ENCODE measurements around the gene RNF208. TPM values are rescaled to one million over a fixed set of nuclear protein-coding genes. Genes with fewer than 3 reads are reported as not detected.

The RNF208 gene
- total RNA-seq, 4 donors from 2014 or later, result 2.8 to 7.5 (median 5.2) TPM

DNA sequence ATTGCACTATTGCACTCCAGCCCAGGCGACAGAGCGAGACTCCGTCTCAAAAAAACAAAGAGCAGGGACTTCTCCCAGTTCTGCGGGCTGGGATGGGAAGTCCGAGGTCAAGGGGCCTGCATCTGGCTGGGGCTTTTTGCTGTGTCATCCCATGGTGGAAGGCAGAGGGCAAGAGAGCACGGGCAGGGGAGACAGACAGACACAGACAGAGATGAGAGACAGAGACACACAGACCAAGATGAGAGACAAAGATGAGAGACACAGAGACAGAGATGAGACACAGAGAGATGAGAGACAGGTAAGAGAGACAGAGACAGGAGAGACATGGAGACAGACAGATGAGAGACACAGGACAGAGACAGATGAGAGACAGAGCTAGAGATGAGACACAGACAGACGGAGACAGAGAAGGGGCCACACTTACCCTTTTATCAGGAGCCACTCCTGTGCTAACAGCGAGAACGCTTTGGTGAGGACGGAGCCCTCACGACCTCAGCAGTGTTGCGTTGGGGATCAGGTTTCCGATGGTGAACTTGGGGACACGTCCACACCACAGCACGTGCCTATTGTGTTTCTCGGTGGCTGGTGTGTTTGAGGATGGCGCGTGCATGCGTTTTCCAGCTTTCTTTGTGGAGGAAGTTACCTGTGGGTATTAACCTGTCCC, 46.6 kb upstream of the RNF208 start:
- 81% methylated on average over 19 of the region's 19 CpGs for WGBS
- Histone ChIP-seq H3K27me3 (no peaks in the 10 kb centered on the region), H3K4me3 (no peak overlapping the region), H3K9me3 (no peaks in the 10 kb centered on the region), H3K4me1 (peaks cover 42% of the 10 kb centered on the region), H3K36me3 (peaks cover 60% of the 10 kb centered on the region), H3K27ac (peak overlapping the region; percentile 66)
- peak in 1 of 2 donors; percentile 63 for DNase-seq (ENCODE audit: low spot score in 2 of 2)
- TF ChIP-seq, protein P1, sequence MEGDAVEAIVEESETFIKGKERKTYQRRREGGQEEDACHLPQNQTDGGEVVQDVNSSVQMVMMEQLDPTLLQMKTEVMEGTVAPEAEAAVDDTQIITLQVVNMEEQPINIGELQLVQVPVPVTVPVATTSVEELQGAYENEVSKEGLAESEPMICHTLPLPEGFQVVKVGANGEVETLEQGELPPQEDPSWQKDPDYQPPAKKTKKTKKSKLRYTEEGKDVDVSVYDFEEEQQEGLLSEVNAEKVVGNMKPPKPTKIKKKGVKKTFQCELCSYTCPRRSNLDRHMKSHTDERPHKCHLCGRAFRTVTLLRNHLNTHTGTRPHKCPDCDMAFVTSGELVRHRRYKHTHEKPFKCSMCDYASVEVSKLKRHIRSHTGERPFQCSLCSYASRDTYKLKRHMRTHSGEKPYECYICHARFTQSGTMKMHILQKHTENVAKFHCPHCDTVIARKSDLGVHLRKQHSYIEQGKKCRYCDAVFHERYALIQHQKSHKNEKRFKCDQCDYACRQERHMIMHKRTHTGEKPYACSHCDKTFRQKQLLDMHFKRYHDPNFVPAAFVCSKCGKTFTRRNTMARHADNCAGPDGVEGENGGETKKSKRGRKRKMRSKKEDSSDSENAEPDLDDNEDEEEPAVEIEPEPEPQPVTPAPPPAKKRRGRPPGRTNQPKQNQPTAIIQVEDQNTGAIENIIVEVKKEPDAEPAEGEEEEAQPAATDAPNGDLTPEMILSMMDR (IDR thresholded peaks at IDR 0.05), result no peak
- TF ChIP-seq POLR2AphosphoS5 (IDR thresholded peaks at IDR 0.05) (no peak), POLR2A (IDR thresholded peaks at IDR 0.05) (no peak), EP300 (IDR thresholded peaks at IDR 0.05) (no peak)

DNA sequence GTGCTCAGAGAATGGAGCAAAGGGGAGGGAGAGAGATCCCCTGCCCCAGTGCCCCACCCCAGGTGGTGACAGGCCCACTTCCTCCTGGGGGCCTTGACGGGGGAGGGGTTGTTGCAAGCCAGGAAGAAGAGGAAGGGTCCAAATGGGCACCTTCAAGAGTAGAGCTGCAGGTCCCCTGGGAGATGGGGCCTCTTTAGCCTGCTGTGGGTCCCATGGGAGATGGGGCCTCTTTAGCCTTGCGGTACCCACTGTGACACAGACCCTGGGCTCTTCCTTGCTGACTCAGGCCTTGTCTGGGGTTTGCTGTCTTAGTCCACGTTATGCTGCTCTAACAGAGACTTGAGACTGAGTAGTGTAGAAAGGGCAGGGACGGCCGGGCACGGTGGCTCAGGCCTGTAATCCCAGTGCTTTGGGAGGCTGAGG, 45.9 kb upstream of the RNF208 start:
- Histone ChIP-seq H3K4me1 (peaks cover 41% of the 10 kb centered on the region), H3K9me3 (no peaks in the 10 kb centered on the region), H3K4me3 (no peak overlapping the region), H3K27ac (no peak overlapping the region), H3K27me3 (no peaks in the 10 kb centered on the region), H3K36me3 (peaks cover 62% of the 10 kb centered on the region)
- WGBS, result 92% methylated on average over 5 of the region's 6 CpGs
- DNase-seq (ENCODE audit: low spot score in 2 of 2), result no peak
- TF ChIP-seq, protein P1 (IDR thresholded peaks at IDR 0.05), result no peak
- TF ChIP-seq POLR2AphosphoS5 (IDR thresholded peaks at IDR 0.05), result no peak
- TF ChIP-seq EP300 (IDR thresholded peaks at IDR 0.05), result no peak
- no peak for TF ChIP-seq POLR2A (IDR thresholded peaks at IDR 0.05)

DNA sequence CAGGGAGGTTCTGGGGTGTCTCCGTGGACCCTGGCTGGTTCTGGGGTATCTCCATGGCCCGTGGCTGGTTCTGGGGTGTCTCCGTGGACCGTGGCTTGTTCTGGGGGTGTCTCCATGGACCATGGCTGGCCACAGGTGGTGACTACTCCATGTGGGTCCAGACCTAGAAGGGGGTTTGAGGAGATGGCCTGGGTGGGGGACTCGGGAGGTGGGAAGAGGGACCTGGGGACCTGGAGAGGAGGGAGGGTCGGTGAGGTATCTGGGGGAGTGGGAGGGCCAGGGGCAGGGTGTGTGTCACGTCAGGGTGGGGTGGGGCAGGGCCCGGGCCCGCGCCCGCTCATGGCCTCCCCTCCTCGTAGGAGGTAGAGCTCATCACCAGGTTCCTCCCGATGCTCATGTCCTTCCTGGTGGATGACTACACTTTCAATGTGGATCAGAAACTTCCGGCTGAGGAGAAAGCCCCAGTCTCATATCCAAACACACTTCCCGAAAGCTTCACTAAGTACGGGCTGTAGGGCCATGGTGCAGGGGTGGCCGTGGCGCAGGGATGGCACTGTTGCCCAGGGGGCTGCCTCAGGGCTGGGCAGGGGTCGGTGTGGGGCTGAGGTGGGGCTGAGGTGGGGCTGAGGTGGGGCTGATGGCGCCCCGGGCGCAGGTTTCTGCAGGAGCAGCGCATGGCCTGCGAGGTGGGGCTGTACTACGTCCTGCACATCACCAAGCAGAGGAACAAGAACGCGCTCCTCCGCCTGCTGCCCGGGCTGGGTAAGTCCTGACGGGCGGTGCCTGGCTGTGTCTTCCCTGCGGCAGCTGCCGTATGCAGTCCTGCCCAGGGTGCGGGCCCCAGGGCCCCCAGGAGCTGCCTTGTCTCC, 44.8 kb upstream of the RNF208 start:
- DNase-seq (ENCODE audit: low spot score in 2 of 2), result no peak
- WGBS, result 75% methylated on average over 17 of the region's 34 CpGs
- Histone ChIP-seq H3K27ac (no peak overlapping the region), H3K4me3 (no peak overlapping the region), H3K4me1 (peaks cover 33% of the 10 kb centered on the region), H3K36me3 (peaks cover 53% of the 10 kb centered on the region), H3K27me3 (no peaks in the 10 kb centered on the region), H3K9me3 (no peaks in the 10 kb centered on the region)
- TF ChIP-seq POLR2AphosphoS5 (IDR thresholded peaks at IDR 0.05) (no peak), EP300 (IDR thresholded peaks at IDR 0.05) (no peak), POLR2A (IDR thresholded peaks at IDR 0.05) (no peak)
- TF ChIP-seq, protein P1 (IDR thresholded peaks at IDR 0.05), result no peak

DNA sequence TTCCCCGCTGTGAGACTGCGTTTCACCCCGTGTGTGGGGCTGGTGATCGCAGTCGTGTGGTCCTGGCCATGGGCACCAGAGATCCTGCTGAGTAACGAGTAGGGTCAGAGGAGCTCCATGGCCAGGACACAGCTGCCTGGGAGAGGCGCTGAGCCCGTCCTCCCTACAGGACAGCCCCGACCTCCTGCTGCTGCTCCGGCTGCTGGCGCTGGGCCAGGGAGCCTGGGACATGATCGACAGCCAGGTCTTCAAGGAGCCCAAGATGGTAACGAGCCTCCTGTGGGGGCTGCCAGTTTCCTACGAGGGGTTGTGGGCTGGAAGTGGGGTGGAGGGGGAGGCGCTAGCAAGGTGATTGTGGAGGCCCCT, 44.1 kb upstream of the RNF208 start:
- TF ChIP-seq POLR2AphosphoS5 (IDR thresholded peaks at IDR 0.05), result no peak
- no peak for TF ChIP-seq POLR2A (IDR thresholded peaks at IDR 0.05)
- TF ChIP-seq, protein P1 (IDR thresholded peaks at IDR 0.05), result no peak
- TF ChIP-seq EP300 (IDR thresholded peaks at IDR 0.05), result no peak
- peaks cover 27% of the 10 kb centered on the region for H3K4me1 ChIP-seq
- peak in 1 of 2 donors; percentile 76 for DNase-seq (ENCODE audit: low spot score in 2 of 2)
- H3K4me3 ChIP-seq, result no peak overlapping the region
- no peaks in the 10 kb centered on the region for H3K9me3 ChIP-seq
- H3K27me3 ChIP-seq, result no peaks in the 10 kb centered on the region
- WGBS, result 92% methylated on average over 5 of the region's 15 CpGs
- H3K36me3 ChIP-seq, result peaks cover 53% of the 10 kb centered on the region
- H3K27ac ChIP-seq, result no peak overlapping the region
